Loucy (cell line): Measurements from ENCODE around the gene FOXF1.

ENCODE experiments used
- H2AFZ ChIP-seq: fragments of 200-600 bp; sonication (generic); 2 replicates; pipeline ENCODE4 v1.6.0; 2016; ENCODE audit warnings: antibody characterized with exemption, mild to moderate bottlenecking, low read length, moderate library complexity
- H3F3A ChIP-seq: fragments of 200-600 bp; 2 replicates; pipeline ENCODE4 v1.6.0; 2016; ENCODE audit warnings: antibody characterized with exemption, low read depth, mild to moderate bottlenecking
- H3K27me3 ChIP-seq: fragments of 200-600 bp; sonication (generic); 2 replicates; pipeline ENCODE4 v1.6.1; 2014; ENCODE audit warnings: low read length, mild to moderate bottlenecking; ENCODE audit not compliant: insufficient read depth, poor library complexity, severe bottlenecking
- H3K36me3 ChIP-seq: fragments of 200-600 bp; sonication (generic); 2 replicates; pipeline ENCODE4 v1.6.1; 2016; ENCODE audit warnings: low read length; ENCODE audit not compliant: insufficient read depth
- H3K4me1 ChIP-seq: fragments of 200-600 bp; sonication (generic); 2 replicates; pipeline ENCODE4 v1.5.1; 2014; ENCODE audit warnings: low read length, mild to moderate bottlenecking; ENCODE audit not compliant: insufficient read depth, poor library complexity, severe bottlenecking
- H3K4me2 ChIP-seq: fragments of 200-600 bp; sonication (generic); 2 replicates; pipeline ENCODE4 v1.6.0; 2014; ENCODE audit warnings: antibody characterized with exemption, low read length, low read depth, mild to moderate bottlenecking; ENCODE audit not compliant: poor library complexity, severe bottlenecking
- H3K4me3 ChIP-seq: fragments of 200-600 bp; sonication (generic); 2 replicates; pipeline ENCODE4 v1.5.1; 2014; ENCODE audit warnings: low read length, mild to moderate bottlenecking, mixed read lengths; ENCODE audit not compliant: poor library complexity, severe bottlenecking
- H3K79me2 ChIP-seq: fragments of 200-600 bp; sonication (generic); 2 replicates; pipeline ENCODE4 v1.6.1; 2014; ENCODE audit warnings: low read length; ENCODE audit not compliant: insufficient read depth
- H3K9ac ChIP-seq: fragments of 200-600 bp; sonication (generic); 2 replicates; pipeline ENCODE4 v1.6.0; 2014; ENCODE audit warnings: mild to moderate bottlenecking, low read depth, low read length, moderate library complexity; ENCODE audit not compliant: poor library complexity, severe bottlenecking
- H3K9me2 ChIP-seq: fragments of 200-600 bp; sonication (generic); replicated peaks from 2 replicates; pipeline ENCODE4 v1.6.1; 2016; ENCODE audit warnings: low read depth, low read length, mixed read lengths
- H3K9me3 ChIP-seq: fragments of 200-600 bp; sonication (generic); 2 replicates; pipeline ENCODE4 v1.6.1; 2014; ENCODE audit warnings: mild to moderate bottlenecking, antibody characterized with exemption, low read length, low read depth; ENCODE audit not compliant: insufficient read depth
- H4K20me1 ChIP-seq: fragments of 200-600 bp; sonication (generic); 2 replicates; pipeline ENCODE4 v1.6.0; 2014; ENCODE audit warnings: antibody characterized with exemption, low read length, mild to moderate bottlenecking; ENCODE audit not compliant: insufficient read depth, poor library complexity, severe bottlenecking
- EZH2phosphoT487 ChIP-seq: fragments of 200-600 bp; IDR thresholded peaks from 2 replicates; pipeline ENCODE4 v1.6.1; 2018; ENCODE audit warnings: antibody characterized with exemption, mild to moderate bottlenecking, moderate library complexity, borderline replicate concordance
- TF ChIP-seq, protein P1 (sequence below): fragments of 200-600 bp; sonication (generic); conservative IDR thresholded peaks from 2 replicates; pipeline ENCODE4 v1.5.1; 2014; ENCODE audit warnings: mild to moderate bottlenecking, antibody characterized with exemption, low read length

Gene FOXF1

DNA sequence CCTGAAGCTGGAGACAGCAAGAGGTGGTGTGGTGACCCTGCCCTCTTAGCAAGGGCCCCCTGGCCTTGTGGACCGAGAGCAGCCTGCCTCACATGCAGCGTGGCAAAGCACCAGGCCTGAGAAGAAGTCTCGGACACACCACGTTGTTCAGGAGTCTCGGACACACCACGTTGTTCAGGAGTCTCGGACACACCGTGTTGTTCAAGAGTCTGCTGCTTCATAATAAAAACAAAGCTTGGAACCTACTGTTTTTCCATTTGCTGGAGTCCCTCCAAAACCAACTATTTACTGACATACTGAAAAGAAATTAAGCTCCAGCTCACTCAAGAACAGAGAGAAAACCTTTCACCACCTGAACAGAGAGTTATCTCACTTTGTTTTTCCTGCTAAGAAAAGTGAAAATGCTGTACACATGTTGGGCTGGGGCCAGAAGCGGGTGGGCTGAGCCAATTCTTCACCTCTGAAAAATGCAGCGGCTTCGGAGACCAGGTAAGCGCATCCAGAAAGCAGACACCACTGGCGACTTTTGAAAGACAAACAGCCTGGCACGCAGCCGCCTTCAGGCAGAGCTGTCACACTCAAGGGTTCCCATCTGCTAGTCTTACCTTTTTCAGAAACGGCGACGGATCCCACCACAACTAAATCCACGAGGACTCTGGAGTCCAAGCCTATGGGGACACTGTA is 35.8 kb downstream of the FOXF1 start:
- Histone ChIP-seq H3K27me3 (no peaks in the 10 kb centered on the region), H3K9me3 (no peaks in the 10 kb centered on the region), H2AFZ (no peak overlapping the region), H3K36me3 (peaks cover 1% of the 10 kb centered on the region; the same call in 1 of the 2 replicates), H3K79me2 (no peaks in the 10 kb centered on the region), H3K9me2 (no peaks in the 10 kb centered on the region), H3K9ac (no peak overlapping the region), H4K20me1 (no peaks in the 10 kb centered on the region), H3K4me1 (no peaks in the 10 kb centered on the region), H3K4me3 (no peak overlapping the region), H3K4me2 (no peak overlapping the region), H3F3A (no peaks in the 10 kb centered on the region)
- TF ChIP-seq, protein P1, sequence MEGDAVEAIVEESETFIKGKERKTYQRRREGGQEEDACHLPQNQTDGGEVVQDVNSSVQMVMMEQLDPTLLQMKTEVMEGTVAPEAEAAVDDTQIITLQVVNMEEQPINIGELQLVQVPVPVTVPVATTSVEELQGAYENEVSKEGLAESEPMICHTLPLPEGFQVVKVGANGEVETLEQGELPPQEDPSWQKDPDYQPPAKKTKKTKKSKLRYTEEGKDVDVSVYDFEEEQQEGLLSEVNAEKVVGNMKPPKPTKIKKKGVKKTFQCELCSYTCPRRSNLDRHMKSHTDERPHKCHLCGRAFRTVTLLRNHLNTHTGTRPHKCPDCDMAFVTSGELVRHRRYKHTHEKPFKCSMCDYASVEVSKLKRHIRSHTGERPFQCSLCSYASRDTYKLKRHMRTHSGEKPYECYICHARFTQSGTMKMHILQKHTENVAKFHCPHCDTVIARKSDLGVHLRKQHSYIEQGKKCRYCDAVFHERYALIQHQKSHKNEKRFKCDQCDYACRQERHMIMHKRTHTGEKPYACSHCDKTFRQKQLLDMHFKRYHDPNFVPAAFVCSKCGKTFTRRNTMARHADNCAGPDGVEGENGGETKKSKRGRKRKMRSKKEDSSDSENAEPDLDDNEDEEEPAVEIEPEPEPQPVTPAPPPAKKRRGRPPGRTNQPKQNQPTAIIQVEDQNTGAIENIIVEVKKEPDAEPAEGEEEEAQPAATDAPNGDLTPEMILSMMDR, result no peak
- TF ChIP-seq EZH2phosphoT487, result no peak

DNA sequence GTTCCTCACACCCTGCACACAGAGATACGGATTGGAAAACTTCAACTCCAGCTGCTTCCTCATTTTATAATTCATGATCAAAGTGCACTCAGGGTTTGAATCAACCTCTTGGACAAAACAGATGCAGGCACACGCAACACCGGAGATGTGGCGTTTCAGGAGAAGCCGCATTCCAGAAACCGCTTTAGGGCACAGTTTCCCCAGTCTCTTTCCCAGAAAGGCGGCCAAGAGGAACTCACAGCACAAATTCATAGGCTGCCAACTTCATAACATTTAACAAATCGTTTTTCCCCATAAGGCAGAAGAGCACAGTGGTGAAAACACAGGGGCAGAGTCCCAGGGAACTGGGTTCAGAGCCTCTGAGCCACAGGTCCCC is 36.3 kb downstream of the FOXF1 start:
- Histone ChIP-seq H3K4me2 (no peak overlapping the region), H3K9ac (no peak overlapping the region), H3K9me3 (no peaks in the 10 kb centered on the region), H4K20me1 (no peaks in the 10 kb centered on the region), H3K4me1 (no peaks in the 10 kb centered on the region), H3K79me2 (no peaks in the 10 kb centered on the region), H3K36me3 (no peaks in the 10 kb centered on the region; the same call in 1 of the 2 replicates), H3K27me3 (no peaks in the 10 kb centered on the region), H3F3A (no peaks in the 10 kb centered on the region), H3K4me3 (no peak overlapping the region), H2AFZ (no peak overlapping the region), H3K9me2 (no peaks in the 10 kb centered on the region)
- TF ChIP-seq, protein P1, result no peak
- no peak for TF ChIP-seq EZH2phosphoT487

DNA sequence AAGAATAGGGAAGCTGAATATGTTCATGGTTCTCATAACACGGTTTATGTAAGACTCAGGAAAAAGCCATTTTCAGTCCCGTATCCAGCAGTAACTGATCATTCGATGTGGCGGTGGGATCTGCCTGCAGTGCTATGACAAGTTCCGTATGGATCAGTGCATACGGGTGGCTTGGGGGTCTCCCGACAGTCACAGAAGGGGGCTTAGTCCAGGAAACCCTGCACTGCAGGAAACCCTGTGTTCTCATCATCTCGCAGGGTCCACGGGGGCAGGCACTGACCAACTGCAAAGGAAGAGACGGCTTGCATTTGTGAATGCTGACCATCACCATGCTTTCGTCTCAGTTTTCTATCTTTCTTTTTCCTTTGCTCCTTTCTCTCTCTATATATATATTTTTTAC is 37.0 kb downstream of the FOXF1 start:
- no peaks in the 10 kb centered on the region for H3K36me3 ChIP-seq
- no peaks in the 10 kb centered on the region for H3K9me2 ChIP-seq
- no peaks in the 10 kb centered on the region for H3F3A ChIP-seq
- no peak overlapping the region for H3K4me2 ChIP-seq
- no peaks in the 10 kb centered on the region for H3K9me3 ChIP-seq
- H3K27me3 ChIP-seq, result no peaks in the 10 kb centered on the region
- H3K9ac ChIP-seq, result no peak overlapping the region
- H3K4me3 ChIP-seq, result no peak overlapping the region
- H3K79me2 ChIP-seq, result no peaks in the 10 kb centered on the region
- no peak overlapping the region for H2AFZ ChIP-seq
- TF ChIP-seq, protein P1, result no peak
- no peak for TF ChIP-seq EZH2phosphoT487
- H4K20me1 ChIP-seq, result no peaks in the 10 kb centered on the region
- H3K4me1 ChIP-seq, result no peaks in the 10 kb centered on the region
